PC-3 (cell line): ENCODE data around the gene THRB.

Source experiments
- EZH2 ChIP-seq: fragments of 300-600 bp; sonication (generic); IDR thresholded peaks from one replicate; pipeline ENCODE4 v1.6.1; 2017; ENCODE audit warnings: antibody characterized with exemption, mild to moderate bottlenecking, low read length; ENCODE audit not compliant: unreplicated experiment
- EZH2phosphoT487 ChIP-seq: fragments of 300-600 bp; sonication (generic); IDR thresholded peaks from 2 replicates; pipeline ENCODE4 v1.6.1; 2018; ENCODE audit warnings: mild to moderate bottlenecking, antibody characterized with exemption, low read length, borderline replicate concordance
- TF ChIP-seq, protein P1 (sequence below): fragments of 300-600 bp; sonication (generic); conservative IDR thresholded peaks from 2 replicates; pipeline ENCODE4 v1.5.1; 2017; ENCODE audit warnings: antibody characterized with exemption, low read depth, mild to moderate bottlenecking, low read length

DNA sequence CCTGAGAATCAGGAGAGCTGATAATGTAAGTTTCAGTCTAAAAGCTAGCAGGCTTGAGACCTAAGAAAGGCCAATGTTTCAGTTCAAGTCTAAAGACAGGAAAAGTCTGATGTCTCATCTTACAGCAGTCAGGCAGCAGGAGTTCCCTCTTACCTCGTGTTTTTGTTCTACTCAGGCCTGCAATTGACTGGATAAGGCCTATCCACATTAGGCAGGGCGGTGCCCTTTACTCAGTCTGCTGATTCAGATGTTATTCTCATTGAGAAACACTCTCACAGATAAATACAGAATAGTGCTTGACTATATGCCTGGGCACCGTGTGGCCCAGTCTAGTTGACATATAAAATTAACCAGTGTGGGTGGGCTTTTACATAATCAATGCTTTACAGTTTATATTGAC, 427.2 kb downstream of the THRB start:
- TF ChIP-seq, protein P1, sequence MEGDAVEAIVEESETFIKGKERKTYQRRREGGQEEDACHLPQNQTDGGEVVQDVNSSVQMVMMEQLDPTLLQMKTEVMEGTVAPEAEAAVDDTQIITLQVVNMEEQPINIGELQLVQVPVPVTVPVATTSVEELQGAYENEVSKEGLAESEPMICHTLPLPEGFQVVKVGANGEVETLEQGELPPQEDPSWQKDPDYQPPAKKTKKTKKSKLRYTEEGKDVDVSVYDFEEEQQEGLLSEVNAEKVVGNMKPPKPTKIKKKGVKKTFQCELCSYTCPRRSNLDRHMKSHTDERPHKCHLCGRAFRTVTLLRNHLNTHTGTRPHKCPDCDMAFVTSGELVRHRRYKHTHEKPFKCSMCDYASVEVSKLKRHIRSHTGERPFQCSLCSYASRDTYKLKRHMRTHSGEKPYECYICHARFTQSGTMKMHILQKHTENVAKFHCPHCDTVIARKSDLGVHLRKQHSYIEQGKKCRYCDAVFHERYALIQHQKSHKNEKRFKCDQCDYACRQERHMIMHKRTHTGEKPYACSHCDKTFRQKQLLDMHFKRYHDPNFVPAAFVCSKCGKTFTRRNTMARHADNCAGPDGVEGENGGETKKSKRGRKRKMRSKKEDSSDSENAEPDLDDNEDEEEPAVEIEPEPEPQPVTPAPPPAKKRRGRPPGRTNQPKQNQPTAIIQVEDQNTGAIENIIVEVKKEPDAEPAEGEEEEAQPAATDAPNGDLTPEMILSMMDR, result no peak
- TF ChIP-seq EZH2 (no peak), EZH2phosphoT487 (no peak)
